Measurements from ENCODE around the gene WNK2. TPM values are rescaled to one million over a fixed set of nuclear protein-coding genes. Genes with fewer than 3 reads are reported as not detected.
"Not testable (repeated sequence)": the region's sequence is repeated elsewhere in the genome, so short reads cannot be mapped to it uniquely, and the experiment has no call there.

The WNK2 gene
- total and polyA plus RNA-seq, 8 donors, result 0.93 to 10.4 (median 7.4) TPM

DNA sequence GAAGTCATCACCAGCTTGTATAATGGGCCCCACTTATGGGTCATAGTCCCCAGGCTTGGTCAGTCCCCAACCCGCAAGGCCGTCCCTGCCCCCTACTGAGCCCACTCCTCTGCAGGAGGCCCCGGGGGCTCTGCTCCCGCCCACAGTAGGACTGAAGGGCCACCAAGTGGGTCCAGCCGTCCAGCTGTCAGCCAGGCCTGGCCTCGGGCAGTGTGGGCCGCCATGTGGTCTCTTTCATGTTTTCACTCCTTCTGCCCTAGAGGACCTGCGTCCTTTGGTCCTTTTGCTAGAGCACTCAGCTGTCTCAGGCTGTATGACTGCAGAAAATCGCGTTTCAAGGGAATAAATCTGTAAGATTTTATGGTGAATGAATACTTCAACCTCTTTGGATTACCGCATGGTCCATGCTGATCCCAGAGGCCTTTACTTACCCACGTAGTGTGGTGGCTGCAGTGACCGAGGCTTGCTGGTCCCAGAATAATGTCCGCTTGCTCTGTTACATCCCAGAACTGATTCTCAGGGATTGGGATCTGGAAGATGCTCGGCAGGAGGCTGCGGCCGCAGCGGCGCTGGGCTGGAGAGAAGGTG lies 161.8 kb downstream of the WNK2 start:
- H3K4me1 ChIP-seq, result peaks cover 6 to 8% of the 10 kb centered on the region in 2 donors
- no peaks in the 10 kb centered on the region for H3K9me3 ChIP-seq
- H3K27me3 ChIP-seq, result peaks cover 16 to 37% of the 10 kb centered on the region in 2 donors
- peak in 1 of 4 donors; percentile 13 for DNase-seq
- H3K36me3 ChIP-seq, result no peaks in the 10 kb centered on the region
- peak overlapping the region; percentile 33 to 35 for H3K4me3 ChIP-seq
- H3K27ac ChIP-seq, result no peak overlapping the region
- ATAC-seq, result no peak
- TF ChIP-seq, protein P1, sequence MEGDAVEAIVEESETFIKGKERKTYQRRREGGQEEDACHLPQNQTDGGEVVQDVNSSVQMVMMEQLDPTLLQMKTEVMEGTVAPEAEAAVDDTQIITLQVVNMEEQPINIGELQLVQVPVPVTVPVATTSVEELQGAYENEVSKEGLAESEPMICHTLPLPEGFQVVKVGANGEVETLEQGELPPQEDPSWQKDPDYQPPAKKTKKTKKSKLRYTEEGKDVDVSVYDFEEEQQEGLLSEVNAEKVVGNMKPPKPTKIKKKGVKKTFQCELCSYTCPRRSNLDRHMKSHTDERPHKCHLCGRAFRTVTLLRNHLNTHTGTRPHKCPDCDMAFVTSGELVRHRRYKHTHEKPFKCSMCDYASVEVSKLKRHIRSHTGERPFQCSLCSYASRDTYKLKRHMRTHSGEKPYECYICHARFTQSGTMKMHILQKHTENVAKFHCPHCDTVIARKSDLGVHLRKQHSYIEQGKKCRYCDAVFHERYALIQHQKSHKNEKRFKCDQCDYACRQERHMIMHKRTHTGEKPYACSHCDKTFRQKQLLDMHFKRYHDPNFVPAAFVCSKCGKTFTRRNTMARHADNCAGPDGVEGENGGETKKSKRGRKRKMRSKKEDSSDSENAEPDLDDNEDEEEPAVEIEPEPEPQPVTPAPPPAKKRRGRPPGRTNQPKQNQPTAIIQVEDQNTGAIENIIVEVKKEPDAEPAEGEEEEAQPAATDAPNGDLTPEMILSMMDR (IDR thresholded peaks at IDR 0.05), result no peak
- intact Hi-C loops (cut with DNase I), result no loop called here

DNA sequence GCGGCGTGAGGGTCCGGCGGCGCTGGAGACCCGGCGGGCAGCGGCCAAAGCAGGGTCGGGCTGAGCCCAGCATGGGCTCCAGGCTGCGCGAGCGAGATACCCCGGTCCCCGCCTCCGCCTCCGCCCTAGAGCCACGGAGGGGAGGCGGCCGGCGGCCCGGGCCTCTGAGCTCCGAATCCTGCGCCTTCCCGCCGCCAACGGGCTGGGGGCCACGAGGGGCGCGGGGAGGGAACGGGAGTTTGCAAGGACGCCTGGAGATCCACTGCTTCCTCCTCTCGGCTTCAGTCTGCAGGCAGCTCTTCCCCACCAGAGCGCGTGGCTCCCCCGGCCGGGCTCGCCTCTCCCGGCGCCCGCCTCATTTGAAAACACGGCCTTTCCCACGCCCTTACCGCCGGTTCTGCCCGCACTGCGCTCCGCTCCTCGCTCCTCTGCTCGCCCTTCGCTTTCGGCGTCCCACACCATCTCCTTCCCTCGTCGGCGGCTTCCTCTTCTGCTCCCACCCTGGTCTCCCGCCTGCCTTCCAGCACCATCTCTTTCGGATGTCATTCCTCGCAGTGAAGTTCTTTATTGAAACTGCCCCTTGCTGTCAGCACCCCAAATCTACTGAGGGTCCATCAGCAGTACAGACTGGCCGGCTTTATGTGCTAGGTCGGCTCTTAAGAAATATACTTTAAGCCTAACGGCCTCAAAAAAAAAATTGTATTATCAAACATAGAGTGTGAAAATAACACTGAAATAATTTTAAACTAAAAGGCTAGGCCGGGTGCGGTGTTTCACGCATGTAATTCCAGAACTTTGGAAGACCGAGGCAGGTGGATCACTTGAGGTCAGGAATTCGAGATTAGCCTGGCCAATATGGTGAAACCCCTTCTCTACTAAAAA lies 162.5 kb downstream of the WNK2 start:
- intact Hi-C loops (cut with DNase I), result no loop called here
- Histone ChIP-seq H3K4me3 (peak overlapping the region; percentile 33 to 35), H3K36me3 (no peaks in the 10 kb centered on the region), H3K4me1 (peaks cover 6 to 8% of the 10 kb centered on the region in 2 donors), H3K27ac (no peak overlapping the region), H3K27me3 (peaks cover 16 to 37% of the 10 kb centered on the region in 2 donors), H3K9me3 (no peaks in the 10 kb centered on the region)
- TF ChIP-seq, protein P1 (IDR thresholded peaks at IDR 0.05), result no peak
- ATAC-seq (peak; percentile 72), DNase-seq (peak in 3 of 4 donors; percentile 27 to 72 (median 35))

DNA sequence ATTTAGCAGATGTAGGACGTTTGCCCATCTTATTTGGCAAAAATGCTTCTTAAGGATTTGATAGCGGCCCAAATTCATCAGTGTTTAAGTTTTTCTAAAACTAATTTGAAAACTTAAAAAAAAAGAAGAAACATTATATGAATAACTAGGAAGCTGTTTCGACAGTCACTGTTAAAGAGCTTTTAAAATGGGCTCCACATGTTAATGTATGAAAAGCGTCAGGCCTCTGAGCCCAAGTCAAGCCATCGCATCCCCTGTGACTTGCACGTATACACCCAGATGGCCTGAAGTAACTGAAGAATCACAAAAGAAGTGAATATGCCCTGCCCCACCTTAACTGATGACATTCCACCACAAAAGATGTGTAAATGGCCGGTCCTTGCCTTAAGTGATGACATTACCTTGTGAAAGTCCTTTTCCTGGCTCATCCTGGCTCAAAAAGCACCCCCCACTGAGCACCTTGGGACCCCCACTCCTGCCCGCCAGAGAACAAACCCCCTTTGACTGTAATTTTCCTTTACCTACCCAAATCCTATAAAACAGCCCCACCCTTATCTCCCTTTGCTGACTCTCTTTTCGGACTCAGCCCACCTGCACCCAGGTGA lies 163.5 kb downstream of the WNK2 start:
- intact Hi-C loops (cut with DNase I); ATAC-seq; H3K27ac ChIP-seq; H3K4me1 ChIP-seq; H3K36me3 ChIP-seq; H3K9me3 ChIP-seq; DNase-seq; H3K4me3 ChIP-seq: not testable (repeated sequence)
- peaks cover 16 to 37% of the 10 kb centered on the region in 2 donors for H3K27me3 ChIP-seq

DNA sequence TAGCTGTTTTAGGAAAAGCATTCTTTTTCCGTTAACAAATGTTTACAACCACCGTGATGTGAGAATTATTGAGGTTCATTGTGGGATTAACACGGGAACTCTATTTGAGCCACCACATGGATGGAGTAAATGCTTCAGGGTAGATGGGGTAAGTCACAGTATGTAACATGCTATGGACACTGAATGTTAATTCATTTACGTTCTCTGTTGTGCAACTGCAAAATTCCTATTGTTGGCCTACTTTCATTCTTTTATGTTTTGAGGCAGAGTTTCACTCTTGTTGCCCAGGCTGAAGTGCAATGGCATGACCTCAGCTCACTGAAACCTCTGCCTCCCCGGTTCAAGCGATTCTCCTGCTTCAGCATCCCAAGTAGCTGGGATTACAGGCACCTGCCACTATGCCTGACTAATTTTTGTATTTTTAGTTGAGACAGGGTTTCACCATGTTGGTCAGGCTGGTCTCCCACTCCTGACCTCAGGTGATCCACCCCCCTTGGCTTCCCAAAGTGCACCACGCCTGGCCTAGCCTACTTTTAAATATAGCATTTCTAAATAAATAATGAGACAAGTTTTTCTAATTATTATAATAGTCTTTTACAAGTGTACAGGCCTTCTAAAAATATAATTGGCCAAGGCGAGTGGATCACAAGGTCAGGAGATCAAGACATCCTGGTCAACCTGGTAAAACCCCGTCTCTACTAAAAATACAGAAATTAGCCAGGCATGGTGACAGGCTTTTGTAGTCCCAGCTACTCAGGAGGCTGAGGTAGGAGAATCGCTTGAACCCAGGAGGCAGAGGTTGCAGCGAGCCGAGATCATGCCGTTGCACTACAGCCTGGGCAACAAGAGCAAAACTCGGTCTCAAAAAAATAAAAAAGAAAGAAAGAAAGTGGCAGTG lies 169.7 kb downstream of the WNK2 start:
- DNase-seq; H3K4me3 ChIP-seq; H3K27me3 ChIP-seq; intact Hi-C loops (cut with DNase I); H3K27ac ChIP-seq; H3K9me3 ChIP-seq; ATAC-seq; H3K36me3 ChIP-seq; H3K4me1 ChIP-seq: not testable (repeated sequence)

DNA sequence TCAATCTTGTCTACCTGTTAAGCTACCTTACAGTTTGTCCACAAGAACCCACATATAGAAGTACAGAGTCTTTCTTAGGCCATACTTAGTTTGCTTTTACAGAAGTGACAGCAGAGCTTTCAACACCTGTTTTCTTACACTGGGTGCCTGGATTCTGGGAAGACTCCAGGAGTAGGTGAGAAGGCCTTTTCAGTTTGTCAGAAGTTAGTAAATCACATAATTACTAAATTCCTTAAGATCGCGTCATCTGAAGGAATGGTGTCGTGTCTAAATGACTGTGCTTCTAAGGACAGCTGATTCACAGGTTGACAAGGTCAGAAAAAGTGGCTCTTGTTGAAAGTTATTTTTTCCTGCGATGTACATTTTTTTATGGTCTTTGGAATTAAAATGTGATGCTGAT lies 170.5 kb downstream of the WNK2 start:
- Histone ChIP-seq H3K27ac (no peak overlapping the region), H3K36me3 (no peaks in the 10 kb centered on the region), H3K4me1 (no peaks in the 10 kb centered on the region), H3K27me3 (no peaks in the 10 kb centered on the region), H3K4me3 (no peak overlapping the region), H3K9me3 (no peaks in the 10 kb centered on the region)
- no peak for DNase-seq
- TF ChIP-seq, protein P1 (IDR thresholded peaks at IDR 0.05), result no peak
- intact Hi-C loops (cut with DNase I), result no loop called here
- no peak for ATAC-seq
